Thoracic aorta (tissue), 2 donors: ENCODE measurements around the gene AFDN. TPM values are rescaled to one million over a fixed set of nuclear protein-coding genes. Genes with fewer than 3 reads are reported as not detected.

Experiments
- ATAC-seq: fragments of 150-250 bp; one replicate; pipeline ENCODE4 v1.8.0; 2017; ENCODE audit warnings: low read depth; ENCODE audit not compliant: insufficient number of reproducible peaks, low FRiP score
- DNase-seq: peaks from one replicate; pipeline ENCODE4 v3.0.0-alpha.2; 2020; ENCODE audit warnings: low spot score
- H3K27ac ChIP-seq, 2 donors: fragments of 200-600 bp; sonication (generic); 1 replicate in 1 of 2; 2 replicates in 1 of 2; pipeline ENCODE4 v1.5.1; 2016; ENCODE audit warnings: mild to moderate bottlenecking in 2 of 2, moderate library complexity in 2 of 2
- H3K27me3 ChIP-seq: fragments of 200-600 bp; sonication (generic); replicated peaks from 2 replicates; pipeline ENCODE4 v1.6.0; 2016; ENCODE audit warnings: mild to moderate bottlenecking; ENCODE audit not compliant: insufficient read depth
- H3K36me3 ChIP-seq: fragments of 200-600 bp; sonication (generic); one replicate; pipeline ENCODE4 v1.5.1; 2016
- H3K4me1 ChIP-seq, 2 donors: fragments of 200-600 bp; sonication (generic); 1 replicate in 1 of 2; 2 replicates in 1 of 2; pipeline versions ENCODE4 v1.5.1 to v1.6.0; 2016; ENCODE audit warnings: low read depth in 2 of 2, mild to moderate bottlenecking in 1 of 2; ENCODE audit not compliant: control insufficient read depth in 1 of 2
- H3K4me3 ChIP-seq: fragments of 200-600 bp; sonication (generic); 2 replicates; pipeline ENCODE4 v1.5.1; 2016; ENCODE audit warnings: mild to moderate bottlenecking
- H3K9me3 ChIP-seq: fragments of 200-600 bp; sonication (generic); 2 replicates; pipeline ENCODE4 v1.5.1; 2016
- CTCF ChIP-seq: fragments of 200-600 bp; sonication (generic); IDR thresholded peaks from one replicate; pipeline ENCODE4 v1.5.1; 2019; ENCODE audit warnings: antibody characterized with exemption
- total RNA-seq, 2 donors: library from RNA; depleted of rRNA; stranded (reverse); fragments of >200 nt; gene quantifications; one replicate each; pipeline versions ENCODE4 v1.1.0 to v1.2.3, GENCODE V29; 2016

The AFDN gene
- total RNA-seq, 2 donors from 2014 or later = 70.5 to 79.5 TPM

GRCh38 chr6:167842457-167842856 lies 15.7 kb downstream of the AFDN start:
- no peak for ATAC-seq
- H3K27ac ChIP-seq = no peak overlapping the region
- no peak for DNase-seq
- no peaks in the 10 kb centered on the region for H3K27me3 ChIP-seq
- TF ChIP-seq CTCF = no peak
- H3K4me1 ChIP-seq = peaks cover 0 to 8% of the 10 kb centered on the region in 2 donors
- no peaks in the 10 kb centered on the region for H3K9me3 ChIP-seq
- no peak overlapping the region for H3K4me3 ChIP-seq
- H3K36me3 ChIP-seq = no peaks in the 10 kb centered on the region

GRCh38 chr6:167843023-167843422 lies 16.3 kb downstream of the AFDN start:
- H3K9me3 ChIP-seq = no peaks in the 10 kb centered on the region

GRCh38 chr6:167845856-167846255 lies 19.1 kb downstream of the AFDN start:
- Histone ChIP-seq H3K4me1 (peaks cover 6 to 24% of the 10 kb centered on the region in 2 donors), H3K27me3 (no peaks in the 10 kb centered on the region)
- ATAC-seq = no peak

More at GRCh38 chr6:167843023-167843422, 16.3 kb downstream of the AFDN start:
- H3K4me3 ChIP-seq = no peak overlapping the region
- no peak for DNase-seq
- TF ChIP-seq CTCF = no peak
- no peaks in the 10 kb centered on the region for H3K27me3 ChIP-seq
- no peak for ATAC-seq
- H3K36me3 ChIP-seq = no peaks in the 10 kb centered on the region
- H3K27ac ChIP-seq = no peak overlapping the region
- H3K4me1 ChIP-seq = peaks cover 0 to 14% of the 10 kb centered on the region in 2 donors

GRCh38 chr6:167846997-167847606 lies 20.4 kb downstream of the AFDN start:
- Histone ChIP-seq H3K9me3 (no peaks in the 10 kb centered on the region), H3K4me3 (no peak overlapping the region), H3K36me3 (no peaks in the 10 kb centered on the region), H3K27me3 (no peaks in the 10 kb centered on the region), H3K27ac (no peak overlapping the region), H3K4me1 (peaks cover 6 to 24% of the 10 kb centered on the region in 2 donors)
- TF ChIP-seq CTCF = no peak
- no peak for ATAC-seq
- DNase-seq = no peak

More at GRCh38 chr6:167845856-167846255, 19.1 kb downstream of the AFDN start:
- no peak for DNase-seq
- no peaks in the 10 kb centered on the region for H3K36me3 ChIP-seq
- no peak overlapping the region for H3K27ac ChIP-seq
- no peak for TF ChIP-seq CTCF
- no peak overlapping the region for H3K4me3 ChIP-seq
- H3K9me3 ChIP-seq = no peaks in the 10 kb centered on the region

DNA sequence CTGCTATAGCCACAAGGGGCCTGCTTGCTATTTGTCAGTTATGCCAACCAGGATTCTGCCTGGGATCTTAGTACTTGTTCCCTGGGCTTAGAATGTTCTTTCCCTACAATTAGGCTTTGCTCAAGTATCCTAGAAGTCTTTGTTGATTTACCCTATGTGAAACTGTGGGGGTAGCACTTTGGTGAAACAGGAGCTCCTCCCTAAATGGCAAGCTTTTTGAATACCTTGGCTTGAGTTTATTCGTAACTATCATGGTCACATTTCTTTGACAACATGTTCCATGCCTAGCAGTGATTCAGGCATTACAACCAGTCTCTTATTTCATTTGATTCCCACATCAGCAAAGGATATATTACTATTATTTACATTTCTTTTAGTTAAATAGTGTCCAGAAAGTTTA lies 21.2 kb downstream of the AFDN start:
- TF ChIP-seq CTCF = no peak
- no peak overlapping the region for H3K27ac ChIP-seq
- H3K4me1 ChIP-seq = peaks cover 6 to 24% of the 10 kb centered on the region in 2 donors
- H3K36me3 ChIP-seq = no peaks in the 10 kb centered on the region
- ATAC-seq (no peak), DNase-seq (no peak)
- no peak overlapping the region for H3K4me3 ChIP-seq
- H3K9me3 ChIP-seq = no peaks in the 10 kb centered on the region
- no peaks in the 10 kb centered on the region for H3K27me3 ChIP-seq
